Astrocyte of the spinal cord (primary cell): ENCODE results near the gene ADAMTS12.

Experiments
- DNase-seq: peaks from one replicate; pipeline ENCODE4 v3.0.0; 2011; ENCODE audit warnings: low read depth, low spot score
- H3K4me3 ChIP-seq: 2 replicates; pipeline ENCODE4 v1.5.1; 2011; ENCODE audit warnings: low read depth, mild to moderate bottlenecking, low read length, moderate library complexity
- in situ Hi-C: cut with HindIII; loops from 2 replicates; pipeline ENCODE4 v1.10.0; 2017; ENCODE audit warnings: low sequenced_read_pairs
- TF ChIP-seq, protein P1 (sequence below): IDR thresholded peaks from 2 replicates; pipeline ENCODE4 v1.5.1; 2012; ENCODE audit warnings: low read depth, mild to moderate bottlenecking, low read length, inconsistent platforms

Gene ADAMTS12

DNA sequence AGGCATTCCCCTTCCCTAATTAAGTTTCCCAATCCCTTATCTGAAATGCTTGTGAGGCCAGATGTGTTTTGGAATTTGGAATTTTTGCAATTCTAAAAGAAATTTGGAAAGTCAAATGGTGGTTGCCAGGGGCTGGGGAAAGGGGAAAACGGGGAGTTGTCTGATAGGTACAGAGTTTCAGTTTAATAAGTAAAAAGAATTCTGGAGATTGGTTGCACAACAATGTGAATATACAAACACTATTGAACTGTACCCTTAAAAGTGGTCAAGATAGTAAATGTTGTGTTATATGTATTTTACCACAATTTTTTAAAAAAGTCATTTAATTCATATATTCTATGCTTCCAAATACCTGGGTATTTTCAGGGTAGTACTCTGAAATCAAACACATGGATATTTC is 154.5 kb downstream of the ADAMTS12 start:
- no peak overlapping the region for H3K4me3 ChIP-seq
- DNase-seq, result no peak
- TF ChIP-seq, protein P1, sequence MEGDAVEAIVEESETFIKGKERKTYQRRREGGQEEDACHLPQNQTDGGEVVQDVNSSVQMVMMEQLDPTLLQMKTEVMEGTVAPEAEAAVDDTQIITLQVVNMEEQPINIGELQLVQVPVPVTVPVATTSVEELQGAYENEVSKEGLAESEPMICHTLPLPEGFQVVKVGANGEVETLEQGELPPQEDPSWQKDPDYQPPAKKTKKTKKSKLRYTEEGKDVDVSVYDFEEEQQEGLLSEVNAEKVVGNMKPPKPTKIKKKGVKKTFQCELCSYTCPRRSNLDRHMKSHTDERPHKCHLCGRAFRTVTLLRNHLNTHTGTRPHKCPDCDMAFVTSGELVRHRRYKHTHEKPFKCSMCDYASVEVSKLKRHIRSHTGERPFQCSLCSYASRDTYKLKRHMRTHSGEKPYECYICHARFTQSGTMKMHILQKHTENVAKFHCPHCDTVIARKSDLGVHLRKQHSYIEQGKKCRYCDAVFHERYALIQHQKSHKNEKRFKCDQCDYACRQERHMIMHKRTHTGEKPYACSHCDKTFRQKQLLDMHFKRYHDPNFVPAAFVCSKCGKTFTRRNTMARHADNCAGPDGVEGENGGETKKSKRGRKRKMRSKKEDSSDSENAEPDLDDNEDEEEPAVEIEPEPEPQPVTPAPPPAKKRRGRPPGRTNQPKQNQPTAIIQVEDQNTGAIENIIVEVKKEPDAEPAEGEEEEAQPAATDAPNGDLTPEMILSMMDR, result no peak
- in situ Hi-C loops, result no loop called here

DNA sequence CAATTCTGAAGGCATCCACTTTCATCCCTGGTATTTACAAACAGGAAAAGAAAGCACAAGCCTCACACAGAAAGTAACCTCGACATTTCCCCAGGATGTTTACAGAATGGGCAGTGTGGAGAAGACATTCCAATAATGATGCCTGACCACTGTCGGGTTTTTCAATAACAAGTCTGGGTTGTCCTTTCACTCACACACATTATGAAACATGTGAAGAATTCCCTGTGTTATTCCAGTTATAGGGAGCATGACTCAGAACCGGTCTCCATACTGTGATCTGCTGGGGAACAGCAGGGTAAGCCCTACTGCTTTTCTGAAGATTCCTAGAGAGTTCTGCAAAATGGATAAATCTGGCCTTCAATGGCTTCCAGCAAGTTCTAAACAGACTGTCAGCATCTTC is 155.3 kb downstream of the ADAMTS12 start:
- H3K4me3 ChIP-seq, result no peak overlapping the region
- TF ChIP-seq, protein P1, result no peak
- peak; percentile 92 for DNase-seq
- in situ Hi-C loops, result no loop called here

DNA sequence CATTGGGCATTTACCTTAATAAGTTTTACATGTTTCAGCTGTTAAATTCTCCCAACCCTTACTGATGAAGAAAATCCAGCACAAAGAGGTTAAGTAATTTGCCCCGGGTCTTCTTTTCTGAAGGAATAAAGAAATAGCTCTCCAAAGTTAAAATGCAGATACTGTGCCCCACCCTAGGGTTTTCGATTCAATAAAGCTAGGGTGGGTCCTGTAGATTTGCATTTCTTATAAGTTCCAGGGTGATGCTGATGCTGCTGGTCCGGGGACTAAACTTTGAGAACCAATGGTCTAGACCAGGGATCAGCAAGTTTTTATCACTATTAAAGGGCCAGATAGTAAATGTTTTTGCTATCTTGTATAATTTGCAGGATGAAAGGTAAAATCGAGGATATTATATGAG is 156.7 kb downstream of the ADAMTS12 start:
- TF ChIP-seq, protein P1, result no peak
- in situ Hi-C loops, result no loop called here
- no peak for DNase-seq
- H3K4me3 ChIP-seq, result no peak overlapping the region

DNA sequence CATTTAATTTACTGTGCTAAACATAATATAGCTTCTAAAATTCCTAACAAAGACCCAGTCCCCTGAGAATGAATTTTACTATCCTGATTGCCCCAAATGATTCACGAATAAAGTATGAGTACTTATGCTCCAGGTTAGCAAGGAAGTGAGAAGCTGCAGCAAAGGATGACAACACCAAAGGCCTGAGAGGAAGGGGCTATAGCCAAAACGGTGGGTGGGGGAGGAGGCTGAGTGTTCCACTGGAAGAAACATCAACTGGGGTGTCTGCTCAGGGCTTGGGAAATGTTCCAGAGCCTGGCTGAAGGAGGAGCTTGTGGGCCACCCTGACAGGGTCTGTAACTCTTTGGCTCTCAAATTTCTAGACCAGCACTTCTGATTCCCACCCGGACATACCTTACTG is 157.3 kb downstream of the ADAMTS12 start:
- H3K4me3 ChIP-seq, result no peak overlapping the region
- TF ChIP-seq, protein P1, result no peak
- in situ Hi-C loops, result no loop called here
- peak; percentile 33 for DNase-seq

DNA sequence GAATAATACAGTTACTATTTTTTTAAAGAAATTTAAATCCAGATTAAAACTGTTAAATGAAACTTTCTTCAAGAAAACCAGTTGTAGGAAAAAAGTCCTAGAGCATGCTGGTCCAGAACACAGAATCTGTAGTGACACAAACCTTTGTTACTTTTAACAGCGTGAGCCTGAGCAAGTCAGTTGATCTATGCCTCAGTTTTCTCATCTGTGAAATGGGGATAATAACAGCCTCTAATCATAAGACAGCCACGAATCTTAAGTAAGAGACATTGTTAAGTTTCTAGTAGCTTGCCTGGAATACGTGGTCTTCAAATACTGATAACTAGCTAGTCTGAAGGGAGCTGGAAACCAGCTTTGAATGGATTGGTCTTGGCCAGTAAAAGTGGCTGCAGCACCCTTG is 158.6 kb downstream of the ADAMTS12 start:
- in situ Hi-C loops, result no loop called here
- DNase-seq, result no peak
- H3K4me3 ChIP-seq, result no peak overlapping the region
- TF ChIP-seq, protein P1, result no peak

DNA sequence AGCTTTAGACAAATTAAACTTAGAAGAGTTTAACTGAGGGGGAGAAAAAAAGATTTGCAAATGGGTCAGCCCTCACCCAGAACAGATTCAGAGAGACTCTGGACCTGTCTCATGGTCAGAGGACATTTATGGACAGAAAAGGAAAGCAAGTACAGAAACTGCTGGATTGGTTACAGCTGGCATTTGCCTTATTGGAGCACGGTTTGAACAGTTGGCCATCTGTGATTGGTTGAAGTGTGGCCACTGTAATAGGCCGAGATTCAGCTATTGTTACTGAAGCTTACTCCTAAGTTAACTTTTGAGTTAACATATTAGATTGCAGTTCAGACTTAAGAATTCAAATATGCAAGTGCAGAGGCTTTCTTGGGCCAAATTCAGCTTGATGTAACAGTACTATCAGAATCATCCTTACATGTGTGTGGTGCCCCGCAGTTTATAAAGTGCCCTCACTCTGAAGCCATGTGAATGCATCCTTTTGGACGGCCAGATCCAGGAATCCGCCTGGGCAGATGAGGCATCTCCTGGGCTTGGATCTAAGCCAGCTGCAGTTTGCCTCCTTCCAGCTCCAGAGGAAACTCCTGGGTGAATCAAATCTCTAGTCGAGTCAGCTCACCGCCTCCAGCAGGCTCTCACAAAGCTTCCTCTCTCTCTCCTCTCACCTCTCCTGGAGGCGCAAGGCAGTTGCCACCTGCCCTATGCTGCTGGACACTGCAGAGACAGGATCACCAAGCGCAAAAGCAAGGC is 165.2 kb downstream of the ADAMTS12 start:
- TF ChIP-seq, protein P1, result no peak
- in situ Hi-C loops, result no loop called here
- peak; percentile 46 for DNase-seq
- H3K4me3 ChIP-seq, result no peak overlapping the region
